ENCODE results near the gene ACOXL.

DNA sequence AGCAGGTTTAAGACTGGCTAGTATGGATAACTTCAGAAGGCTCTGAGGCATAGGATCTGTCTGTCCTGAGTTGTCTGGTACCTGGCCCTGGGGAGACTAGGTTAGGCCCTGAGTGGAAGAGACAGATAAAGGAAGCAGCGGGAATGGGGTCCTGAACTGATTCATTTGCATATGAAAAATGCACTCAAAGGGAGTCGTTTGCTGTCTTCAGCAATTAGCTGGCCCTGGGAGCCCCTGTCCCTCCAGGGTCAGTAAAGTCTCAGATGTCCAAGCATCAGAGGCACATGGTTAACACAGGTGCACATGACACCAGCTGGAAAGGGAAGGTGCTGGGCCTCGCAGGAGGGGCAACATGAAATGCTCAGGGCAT, 172.4 kb downstream of the ACOXL start:
- TF ChIP-seq, protein P1, sequence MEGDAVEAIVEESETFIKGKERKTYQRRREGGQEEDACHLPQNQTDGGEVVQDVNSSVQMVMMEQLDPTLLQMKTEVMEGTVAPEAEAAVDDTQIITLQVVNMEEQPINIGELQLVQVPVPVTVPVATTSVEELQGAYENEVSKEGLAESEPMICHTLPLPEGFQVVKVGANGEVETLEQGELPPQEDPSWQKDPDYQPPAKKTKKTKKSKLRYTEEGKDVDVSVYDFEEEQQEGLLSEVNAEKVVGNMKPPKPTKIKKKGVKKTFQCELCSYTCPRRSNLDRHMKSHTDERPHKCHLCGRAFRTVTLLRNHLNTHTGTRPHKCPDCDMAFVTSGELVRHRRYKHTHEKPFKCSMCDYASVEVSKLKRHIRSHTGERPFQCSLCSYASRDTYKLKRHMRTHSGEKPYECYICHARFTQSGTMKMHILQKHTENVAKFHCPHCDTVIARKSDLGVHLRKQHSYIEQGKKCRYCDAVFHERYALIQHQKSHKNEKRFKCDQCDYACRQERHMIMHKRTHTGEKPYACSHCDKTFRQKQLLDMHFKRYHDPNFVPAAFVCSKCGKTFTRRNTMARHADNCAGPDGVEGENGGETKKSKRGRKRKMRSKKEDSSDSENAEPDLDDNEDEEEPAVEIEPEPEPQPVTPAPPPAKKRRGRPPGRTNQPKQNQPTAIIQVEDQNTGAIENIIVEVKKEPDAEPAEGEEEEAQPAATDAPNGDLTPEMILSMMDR (IDR thresholded peaks at IDR 0.05): no peak
- TF ChIP-seq POLR2A (IDR thresholded peaks at IDR 0.05): no peak

Data from right lobe of liver (tissue), 4 donors.